ENCODE data around the gene NR1D2.

DNA sequence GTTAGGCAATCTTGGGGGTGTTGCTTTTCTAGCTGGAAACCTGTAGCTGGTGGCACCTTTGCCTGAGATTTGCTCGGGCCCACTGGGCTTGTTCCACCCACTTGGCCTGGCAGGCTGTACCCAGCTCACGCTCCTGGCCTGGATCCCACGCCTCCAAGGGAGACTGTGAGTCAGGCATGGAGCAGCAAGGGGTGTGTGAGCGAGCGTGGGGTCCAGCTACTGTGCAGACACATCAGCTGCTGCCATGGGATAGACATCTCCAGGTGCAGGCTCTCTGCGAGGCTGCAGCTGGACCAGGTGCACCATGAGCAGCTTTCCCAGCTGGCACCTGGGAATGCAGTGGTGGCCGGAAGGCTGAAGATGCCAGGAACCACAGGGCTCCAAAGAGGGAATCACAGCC, 36.0 kb downstream of the NR1D2 start:
- TF ChIP-seq POLR2AphosphoS5 (IDR thresholded peaks at IDR 0.05): no peak
- TF ChIP-seq, protein P1, sequence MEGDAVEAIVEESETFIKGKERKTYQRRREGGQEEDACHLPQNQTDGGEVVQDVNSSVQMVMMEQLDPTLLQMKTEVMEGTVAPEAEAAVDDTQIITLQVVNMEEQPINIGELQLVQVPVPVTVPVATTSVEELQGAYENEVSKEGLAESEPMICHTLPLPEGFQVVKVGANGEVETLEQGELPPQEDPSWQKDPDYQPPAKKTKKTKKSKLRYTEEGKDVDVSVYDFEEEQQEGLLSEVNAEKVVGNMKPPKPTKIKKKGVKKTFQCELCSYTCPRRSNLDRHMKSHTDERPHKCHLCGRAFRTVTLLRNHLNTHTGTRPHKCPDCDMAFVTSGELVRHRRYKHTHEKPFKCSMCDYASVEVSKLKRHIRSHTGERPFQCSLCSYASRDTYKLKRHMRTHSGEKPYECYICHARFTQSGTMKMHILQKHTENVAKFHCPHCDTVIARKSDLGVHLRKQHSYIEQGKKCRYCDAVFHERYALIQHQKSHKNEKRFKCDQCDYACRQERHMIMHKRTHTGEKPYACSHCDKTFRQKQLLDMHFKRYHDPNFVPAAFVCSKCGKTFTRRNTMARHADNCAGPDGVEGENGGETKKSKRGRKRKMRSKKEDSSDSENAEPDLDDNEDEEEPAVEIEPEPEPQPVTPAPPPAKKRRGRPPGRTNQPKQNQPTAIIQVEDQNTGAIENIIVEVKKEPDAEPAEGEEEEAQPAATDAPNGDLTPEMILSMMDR (IDR thresholded peaks at IDR 0.05): no peak
- no peak for TF ChIP-seq POLR2A (IDR thresholded peaks at IDR 0.05)

Measured in breast epithelium (tissue), 3 donors.